ENCODE results near the gene EHD3.

DNA sequence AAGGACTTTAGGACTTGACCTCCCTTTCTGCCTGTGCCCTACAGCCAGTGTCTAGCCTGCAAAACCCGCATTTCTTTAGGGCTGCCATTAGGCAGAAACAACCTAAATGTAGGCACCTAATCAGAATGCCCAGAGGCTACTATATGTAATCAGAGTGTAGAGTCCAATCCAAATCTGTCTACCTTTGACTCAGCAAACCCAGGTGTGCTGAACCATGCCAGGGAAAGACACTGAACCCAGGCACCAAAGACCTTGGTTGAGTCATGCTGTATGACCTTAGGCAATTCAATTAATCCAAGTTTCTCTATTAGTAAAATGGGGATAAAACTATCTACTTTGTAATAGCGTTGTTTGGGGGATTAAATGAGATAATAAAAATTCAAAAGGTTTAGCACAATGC, 37.3 kb upstream of the EHD3 start:
- TF ChIP-seq POLR2A (IDR thresholded peaks at IDR 0.05; ENCODE audit: low read depth, low read length): no peak
- no peak for TF ChIP-seq POLR2AphosphoS5 (IDR thresholded peaks at IDR 0.05; ENCODE audit: low read depth, low read length)
- TF ChIP-seq TAF1 (IDR thresholded peaks at IDR 0.05; ENCODE audit: borderline replicate concordance, low read depth, low read length): no peak
